ENCODE results near the gene TSPAN18. TPM values are rescaled to one million over a fixed set of nuclear protein-coding genes. Genes with fewer than 3 reads are reported as not detected.

Gene TSPAN18
- total RNA-seq, 1 experiment from 2014 or later = 0.57 TPM

- no peak for DNase-seq (ENCODE audit: low read depth)
These were observed 10.7 kb downstream of the TSPAN18 start for GRCh38 chr11:44737245-44738085.

DNA sequence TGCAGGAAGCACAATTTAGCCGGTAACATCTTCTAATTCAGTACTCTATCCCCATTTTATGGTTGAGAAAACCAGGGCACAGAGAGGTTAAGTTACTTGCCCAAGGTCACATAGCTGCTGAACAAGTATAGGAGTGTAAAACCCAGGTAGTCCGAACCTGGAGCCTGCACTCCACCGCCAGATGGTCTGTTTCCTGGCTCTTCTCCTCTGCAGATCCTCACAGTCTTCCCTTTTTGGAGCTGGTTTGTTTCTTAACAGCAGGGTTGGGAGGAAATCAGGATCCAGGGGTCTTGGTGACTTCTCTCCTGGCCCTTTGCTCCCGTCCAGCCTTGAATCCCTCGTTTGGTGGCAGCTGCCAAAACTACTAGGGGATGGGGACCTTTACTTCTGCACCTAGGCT, 12.0 kb downstream of the TSPAN18 start:
- no peak for DNase-seq (ENCODE audit: low read depth)

DNA sequence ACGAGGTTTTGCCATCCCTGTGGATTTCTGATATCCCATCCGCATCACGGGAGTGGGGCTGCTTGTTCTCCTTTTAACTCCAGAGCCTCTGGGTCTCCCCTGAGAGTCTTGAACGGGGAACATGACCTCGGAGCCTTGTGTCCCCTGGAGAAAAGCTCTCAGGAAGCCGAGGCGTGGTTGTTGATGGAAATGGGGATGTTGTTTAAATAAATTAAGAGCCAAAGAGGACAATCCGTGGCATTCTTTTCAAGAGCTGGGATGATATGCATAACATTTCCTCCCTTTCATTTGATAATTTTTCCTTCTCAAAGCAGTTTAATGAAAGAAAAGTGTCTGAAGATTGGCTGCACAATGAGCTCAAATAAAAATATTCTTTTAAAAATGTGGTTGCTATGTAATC, 14.2 kb downstream of the TSPAN18 start:
- no peak for DNase-seq (ENCODE audit: low read depth)

GRCh38 chr11:44741976-44742375, 15.2 kb downstream of the TSPAN18 start:
- no peak for DNase-seq (ENCODE audit: low read depth)

DNA sequence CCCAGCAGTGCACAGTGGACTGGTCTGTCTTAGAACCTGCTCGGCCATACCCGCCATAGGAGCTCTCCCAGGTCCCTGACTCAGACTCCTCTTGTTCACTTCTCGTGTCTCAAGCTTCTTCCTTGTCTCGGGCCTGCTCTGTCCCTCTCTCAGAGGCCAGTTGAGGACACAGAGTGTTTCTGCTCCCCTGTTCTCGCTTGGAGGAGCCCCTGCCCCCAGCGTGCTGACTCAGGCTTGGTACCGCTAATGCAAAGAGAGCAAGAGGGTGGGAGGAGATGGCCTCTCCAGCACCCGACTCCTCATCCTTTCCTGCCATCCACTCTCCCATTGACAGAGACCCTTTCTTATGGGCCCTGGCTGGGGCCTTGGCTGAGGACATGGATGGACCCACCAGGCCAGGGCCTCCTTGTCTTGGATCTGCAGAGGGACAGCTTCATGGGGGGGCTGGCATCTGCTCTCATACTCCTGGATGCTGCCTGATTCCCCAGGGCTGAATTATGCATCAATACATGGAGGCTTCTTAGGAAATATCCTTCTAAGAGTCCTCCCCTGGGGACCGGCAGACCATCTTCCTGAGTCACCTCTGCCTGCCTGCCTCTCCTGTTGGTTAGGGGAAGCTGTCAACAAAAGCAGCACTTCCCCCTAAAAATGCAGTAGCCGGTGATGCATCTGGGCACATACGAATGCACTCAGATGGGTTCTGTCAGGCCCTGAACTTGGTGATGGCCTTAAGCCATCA, 15.9 kb downstream of the TSPAN18 start:
- no peak for DNase-seq (ENCODE audit: low read depth)

GRCh38 chr11:44743326-44743725, 16.6 kb downstream of the TSPAN18 start:
- no peak for DNase-seq (ENCODE audit: low read depth)

- no peak for DNase-seq (ENCODE audit: low read depth)
These were observed 17.3 kb downstream of the TSPAN18 start for GRCh38 chr11:44743959-44744557.

GRCh38 chr11:44746894-44747293, 20.1 kb downstream of the TSPAN18 start:
- DNase-seq (ENCODE audit: low read depth) = no peak

DNA sequence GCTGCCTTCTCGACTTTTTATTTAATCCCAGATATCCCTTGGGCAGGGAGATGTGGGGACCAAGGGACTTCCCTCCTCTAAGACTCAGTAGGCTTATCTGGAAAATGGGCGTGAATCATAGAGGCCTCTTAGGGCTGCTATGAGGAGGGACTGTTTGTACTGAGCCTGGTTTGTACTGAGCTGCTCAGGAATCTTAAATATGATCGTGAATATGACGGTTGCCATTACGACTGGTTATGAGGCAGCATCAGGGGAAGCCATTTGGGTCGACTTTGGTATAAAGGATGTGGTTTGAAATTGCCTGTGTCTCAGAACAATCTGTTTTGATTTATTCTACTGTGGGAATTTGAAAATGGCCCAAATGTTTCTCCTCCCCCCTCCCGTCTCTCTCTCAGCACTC, 20.6 kb downstream of the TSPAN18 start:
- peak; percentile 23 for DNase-seq (ENCODE audit: low read depth)

DNA sequence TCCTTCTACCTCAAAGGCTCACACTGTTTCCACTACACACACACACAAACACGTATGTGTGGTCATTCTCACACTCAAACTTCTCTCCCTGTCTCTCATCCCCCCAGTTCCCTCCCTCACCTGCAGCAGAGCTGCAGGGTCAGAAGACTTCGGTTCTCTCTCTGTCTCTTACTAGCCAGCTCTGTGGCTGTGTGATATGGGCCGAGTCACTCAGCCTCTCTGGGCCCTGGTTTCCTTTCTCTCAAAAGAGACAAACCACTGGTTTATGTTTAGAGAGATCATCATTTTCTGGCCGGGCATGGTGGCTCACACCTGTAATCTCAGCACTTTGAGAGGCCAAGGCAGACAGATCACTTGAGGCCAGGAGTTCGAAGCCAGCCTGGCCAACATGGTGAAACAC, 21.1 kb downstream of the TSPAN18 start:
- DNase-seq (ENCODE audit: low read depth) = no peak

DNA sequence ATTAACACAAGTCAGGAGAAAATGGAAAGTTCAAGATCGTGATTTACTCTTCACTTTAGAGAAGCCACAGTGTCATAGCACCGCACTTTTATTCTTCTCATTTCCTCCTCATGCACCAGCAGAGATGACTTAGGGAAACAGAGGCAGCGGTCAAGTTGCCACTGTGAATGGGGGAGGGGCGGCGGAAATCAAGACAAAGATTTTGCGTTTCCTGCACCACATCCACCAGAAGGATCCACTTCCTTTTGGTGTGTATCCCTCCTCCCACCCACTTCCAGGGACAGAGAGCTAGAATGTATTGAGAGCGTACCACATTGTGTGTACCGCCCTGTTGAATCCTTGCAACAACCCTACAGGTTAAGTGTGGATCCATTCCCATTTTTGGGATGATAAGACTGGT, 21.8 kb downstream of the TSPAN18 start:
- DNase-seq (ENCODE audit: low read depth) = no peak

GRCh38 chr11:44749189-44749588, 22.4 kb downstream of the TSPAN18 start:
- no peak for DNase-seq (ENCODE audit: low read depth)

- no peak for DNase-seq (ENCODE audit: low read depth)
These were observed 24.0 kb downstream of the TSPAN18 start for GRCh38 chr11:44750551-44751465.

- no peak for DNase-seq (ENCODE audit: low read depth)
These were observed 25.5 kb downstream of the TSPAN18 start for GRCh38 chr11:44752300-44752699.

- DNase-seq (ENCODE audit: low read depth) = no peak
These were observed 26.0 kb downstream of the TSPAN18 start for GRCh38 chr11:44752713-44753112.

DNA sequence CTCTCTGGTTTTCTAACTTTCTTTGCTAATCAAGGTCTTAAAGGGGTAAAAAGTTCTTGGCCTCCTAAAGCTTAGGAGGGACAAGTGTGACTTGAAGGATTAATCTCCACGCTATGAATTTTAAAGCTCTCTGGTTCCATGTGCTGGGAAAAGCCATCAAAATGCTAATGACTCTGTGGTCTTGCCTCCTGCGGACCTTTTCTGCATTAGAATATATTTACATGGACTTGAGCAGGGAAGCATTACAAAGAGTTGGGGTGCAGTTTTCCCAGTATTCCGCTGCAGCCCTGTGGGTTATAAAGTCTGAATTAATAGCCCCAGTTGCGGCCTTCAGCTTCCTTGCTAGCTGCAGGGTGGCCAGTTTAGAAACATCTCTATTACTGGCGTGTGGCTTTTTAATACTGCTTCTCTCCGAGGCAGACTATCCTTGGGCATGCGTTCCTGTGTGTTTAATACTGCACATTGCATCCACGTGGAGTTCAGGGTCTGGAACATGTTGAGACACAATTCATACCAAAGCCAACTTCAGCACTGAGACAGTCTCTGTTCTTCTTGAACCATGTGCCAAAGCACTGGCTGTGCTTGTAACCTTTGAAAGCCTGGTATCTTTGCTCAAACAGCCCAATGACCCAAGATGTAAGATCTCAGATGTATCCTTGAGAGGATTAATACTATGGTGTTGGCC, 27.3 kb downstream of the TSPAN18 start:
- DNase-seq (ENCODE audit: low read depth) = no peak

- DNase-seq (ENCODE audit: low read depth) = no peak
These were observed 28.3 kb downstream of the TSPAN18 start for GRCh38 chr11:44754876-44755555.

DNA sequence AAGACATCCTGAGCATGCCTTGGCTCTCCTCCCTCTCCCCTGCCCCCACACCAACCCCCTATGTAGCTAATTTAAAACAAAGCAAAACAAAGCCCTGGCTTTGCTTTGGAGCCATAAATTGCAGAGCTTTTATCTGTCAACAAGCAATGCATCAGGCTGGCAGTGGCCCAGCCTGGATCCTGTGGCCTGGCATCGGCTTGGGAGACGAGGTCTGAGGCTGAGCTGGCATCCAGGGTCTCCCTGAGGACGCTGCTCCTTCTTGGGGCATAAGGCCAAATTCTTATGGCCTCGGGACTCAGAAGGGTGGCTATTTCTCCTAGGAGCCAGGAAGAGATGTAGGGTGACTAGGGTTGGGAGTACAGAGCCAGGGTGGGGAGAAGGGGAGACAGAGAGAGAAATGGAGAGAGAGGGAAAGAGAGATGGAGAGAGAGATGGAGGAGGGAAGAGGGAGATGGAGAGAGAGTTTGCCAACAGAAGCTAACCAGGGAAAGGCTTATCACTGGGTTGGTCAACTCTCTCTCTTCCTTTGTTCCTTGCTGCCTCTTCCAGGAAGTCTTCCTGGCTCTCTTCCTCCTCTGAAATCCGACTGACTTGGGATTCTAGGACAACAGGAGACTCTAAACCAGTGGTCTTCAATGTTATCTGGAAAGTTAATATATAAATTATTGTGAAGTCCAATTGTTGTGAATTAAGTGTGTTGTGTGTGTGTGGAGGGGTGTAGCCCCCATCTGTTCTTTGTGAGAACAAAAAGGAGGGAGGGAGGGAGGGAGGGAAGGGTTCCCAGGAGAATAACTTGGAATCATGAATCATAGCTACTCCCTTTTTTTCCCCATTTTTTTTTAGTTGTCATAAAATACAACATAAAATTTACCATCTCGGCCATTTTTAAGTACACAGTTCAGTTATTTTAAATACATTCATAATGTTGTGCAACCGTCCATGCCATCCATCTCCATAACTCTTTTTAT, 29.1 kb downstream of the TSPAN18 start:
- peak; percentile 30 for DNase-seq (ENCODE audit: low read depth)

GRCh38 chr11:44758983-44759382, 32.2 kb downstream of the TSPAN18 start:
- no peak for DNase-seq (ENCODE audit: low read depth)

Measured in Daoy (cell line).